M059J (cell line): ENCODE measurements around the gene C17orf67. TPM values are rescaled to one million over a fixed set of nuclear protein-coding genes. Genes with fewer than 3 reads are reported as not detected.

Experiments used
- DNase-seq: peaks from one replicate; pipeline ENCODE4 v3.0.0-alpha.2; 2012; ENCODE audit warnings: low read depth
- total RNA-seq: library from RNA; depleted of rRNA; stranded (reverse); fragments of >200 nt; shearing (Covaris generic); gene quantifications from 2 replicates; pipeline ENCODE4 v1.2.3, GENCODE V29; 2014

The C17orf67 gene
- total RNA-seq, 1 experiment from 2014 or later = 0.32 TPM

DNA sequence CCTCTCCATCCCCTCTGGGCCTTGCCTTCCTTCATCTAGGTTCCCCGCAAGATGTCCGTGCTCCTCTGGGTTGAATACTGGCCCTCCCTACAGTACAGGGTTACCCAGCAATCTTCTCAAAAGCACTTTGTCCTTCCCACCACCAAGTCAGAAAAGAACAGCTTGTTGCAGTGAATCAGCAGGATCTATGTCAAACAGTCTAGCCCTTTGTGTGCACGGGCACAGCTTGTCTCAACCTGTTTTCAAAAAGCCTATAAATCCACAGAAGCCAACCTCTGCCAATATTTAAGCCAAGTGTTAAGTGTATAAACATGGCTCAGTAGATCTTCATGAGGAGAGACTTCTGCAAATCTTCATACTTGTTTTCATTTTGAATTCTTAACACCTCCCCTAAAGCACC is 25.2 kb downstream of the C17orf67 start:
- no peak for DNase-seq

DNA sequence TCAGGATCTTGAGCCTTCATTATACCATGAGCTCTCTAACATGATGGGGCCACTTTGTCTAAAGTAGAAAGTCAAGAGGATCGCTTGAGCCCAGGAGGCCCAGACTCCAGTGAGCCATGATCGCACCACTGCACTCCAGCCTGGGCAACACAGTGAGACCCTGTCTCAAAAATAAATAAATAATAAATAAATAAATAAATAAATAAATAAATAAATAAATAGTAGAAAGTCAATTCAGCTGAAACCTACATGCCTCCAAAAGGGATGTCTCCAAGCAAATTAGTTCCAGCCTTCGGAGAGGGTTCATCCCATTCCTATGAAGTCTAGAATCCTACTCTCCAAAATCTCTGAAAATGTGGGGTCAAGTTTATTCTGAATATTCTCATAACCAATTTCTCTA is 26.0 kb downstream of the C17orf67 start:
- DNase-seq = no peak

DNA sequence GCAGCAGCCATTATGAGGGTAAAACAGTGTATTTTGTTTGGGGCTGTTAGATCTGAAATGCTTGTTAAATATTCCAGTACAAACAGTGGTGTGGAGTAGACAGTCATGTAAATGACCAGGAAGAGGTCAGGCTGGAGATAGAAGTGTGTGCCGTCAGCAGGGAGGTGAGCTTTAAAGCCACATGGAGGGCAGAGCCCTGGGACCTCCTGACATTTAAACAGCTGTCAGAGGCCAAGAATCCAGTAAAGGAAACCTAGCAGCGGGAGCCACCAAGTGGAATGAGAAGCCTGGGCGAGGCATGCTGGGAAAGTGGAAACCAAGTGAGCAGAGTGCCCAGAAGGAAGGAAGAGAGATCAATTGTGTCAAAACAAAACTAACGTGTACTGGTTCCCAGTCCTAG is 26.8 kb downstream of the C17orf67 start:
- no peak for DNase-seq

DNA sequence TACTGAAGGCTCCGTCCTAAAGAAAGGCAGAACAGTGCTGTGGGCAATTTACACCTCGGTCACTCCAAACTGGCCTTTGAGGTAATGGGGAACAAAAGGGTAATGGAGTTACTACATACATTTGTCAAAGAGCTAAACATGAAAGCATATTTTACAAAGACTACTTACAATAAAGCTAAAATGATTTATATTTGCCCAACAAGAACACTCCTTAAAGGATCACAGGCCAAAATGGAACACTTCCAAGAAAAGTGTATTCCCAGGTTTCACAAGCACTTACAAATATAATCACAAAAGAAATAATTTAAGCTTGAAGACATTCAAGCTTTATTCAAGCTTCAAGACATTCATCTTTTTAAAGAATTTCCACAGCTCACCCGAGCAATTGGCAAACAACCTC is 29.3 kb downstream of the C17orf67 start:
- no peak for DNase-seq

DNA sequence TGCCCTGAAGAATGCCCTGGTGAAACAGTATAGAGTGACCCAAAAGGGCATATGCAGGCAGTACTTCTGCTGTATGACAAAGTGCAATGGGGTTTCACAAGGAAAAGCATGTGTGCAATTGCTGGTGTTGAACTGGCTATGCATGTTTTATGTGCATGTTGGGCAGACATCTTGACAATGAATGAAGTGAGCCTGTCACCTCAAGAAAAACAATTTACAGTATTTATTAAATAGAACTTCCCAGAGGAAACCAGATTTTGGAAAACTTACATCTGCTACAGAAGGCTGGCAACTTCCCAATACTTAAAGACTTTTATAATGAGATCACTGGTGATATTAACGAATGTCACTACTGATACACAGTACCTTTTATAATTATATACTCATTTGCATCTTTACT is 30.6 kb downstream of the C17orf67 start:
- DNase-seq = no peak

DNA sequence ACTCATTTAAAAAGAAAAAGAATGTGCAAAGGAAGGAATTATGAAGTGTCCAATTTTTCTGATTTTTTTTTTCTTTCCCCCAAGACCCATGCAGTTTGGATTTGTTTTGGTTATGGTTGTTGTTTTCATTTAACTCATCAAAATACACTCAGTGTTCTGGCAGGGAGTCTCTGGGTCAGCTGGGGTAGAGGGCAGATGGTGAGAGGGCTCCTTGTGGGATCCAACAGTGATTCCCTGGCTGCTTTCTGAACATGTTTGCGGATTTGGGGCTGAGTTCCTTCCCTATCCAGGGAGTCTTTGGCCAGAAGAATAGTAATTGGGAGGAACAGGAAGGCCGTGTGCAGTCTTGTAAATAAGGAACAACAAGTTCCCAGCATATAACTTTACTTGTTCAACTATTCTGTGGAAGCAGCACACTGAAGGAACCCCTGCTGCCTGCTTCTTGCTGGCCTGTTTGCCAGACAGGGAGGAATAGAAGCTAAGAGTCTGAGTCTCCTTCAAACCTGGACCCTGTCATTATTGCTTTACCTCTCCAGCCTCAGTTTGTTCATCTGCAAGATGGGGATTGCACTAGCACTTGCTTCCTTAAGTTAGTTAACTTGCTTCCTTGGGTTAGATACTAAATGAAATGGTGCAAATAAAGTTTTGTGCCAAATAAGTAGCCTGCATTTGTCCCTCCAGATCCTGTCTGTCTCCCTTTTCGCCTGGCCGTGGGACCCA is 32.1 kb downstream of the C17orf67 start:
- DNase-seq = no peak

DNA sequence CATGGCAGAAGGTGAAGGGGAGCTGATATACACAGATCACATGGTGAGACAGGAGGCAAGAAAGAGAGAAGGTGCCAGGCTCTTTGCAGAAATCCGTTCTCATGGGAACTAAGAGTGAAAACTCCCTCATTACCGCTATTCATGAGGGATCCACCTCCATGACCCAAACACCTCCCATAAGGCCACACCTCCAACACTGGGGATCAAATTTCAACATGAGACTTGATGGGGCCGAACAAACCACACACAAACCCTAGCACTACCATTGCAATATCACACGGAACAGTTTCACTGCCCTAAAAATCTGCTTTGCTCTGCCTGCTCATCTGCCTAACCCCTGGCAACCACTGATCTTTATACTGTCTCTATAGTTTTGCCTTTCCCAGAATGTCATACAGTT is 34.8 kb downstream of the C17orf67 start:
- DNase-seq = peak; percentile 36

DNA sequence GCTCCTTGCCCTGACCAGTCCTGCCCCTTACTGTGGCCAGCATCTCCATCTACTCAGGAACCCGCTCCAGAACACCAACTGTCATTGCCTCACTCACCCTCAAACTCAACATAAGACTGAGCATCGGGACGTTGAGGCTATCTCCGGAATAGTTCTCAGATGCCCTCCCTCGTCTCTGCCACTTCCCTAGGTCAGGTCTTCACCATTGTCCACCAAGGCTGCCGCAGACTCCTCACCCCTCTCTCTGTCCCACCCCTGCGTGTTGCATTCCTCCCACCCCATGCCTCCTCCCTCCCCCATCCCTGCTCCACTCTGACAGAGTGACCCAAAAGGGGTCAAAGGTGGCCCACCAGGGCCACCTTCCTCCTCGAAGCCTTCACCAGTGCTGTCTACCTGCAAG is 37.2 kb downstream of the C17orf67 start:
- DNase-seq = no peak

DNA sequence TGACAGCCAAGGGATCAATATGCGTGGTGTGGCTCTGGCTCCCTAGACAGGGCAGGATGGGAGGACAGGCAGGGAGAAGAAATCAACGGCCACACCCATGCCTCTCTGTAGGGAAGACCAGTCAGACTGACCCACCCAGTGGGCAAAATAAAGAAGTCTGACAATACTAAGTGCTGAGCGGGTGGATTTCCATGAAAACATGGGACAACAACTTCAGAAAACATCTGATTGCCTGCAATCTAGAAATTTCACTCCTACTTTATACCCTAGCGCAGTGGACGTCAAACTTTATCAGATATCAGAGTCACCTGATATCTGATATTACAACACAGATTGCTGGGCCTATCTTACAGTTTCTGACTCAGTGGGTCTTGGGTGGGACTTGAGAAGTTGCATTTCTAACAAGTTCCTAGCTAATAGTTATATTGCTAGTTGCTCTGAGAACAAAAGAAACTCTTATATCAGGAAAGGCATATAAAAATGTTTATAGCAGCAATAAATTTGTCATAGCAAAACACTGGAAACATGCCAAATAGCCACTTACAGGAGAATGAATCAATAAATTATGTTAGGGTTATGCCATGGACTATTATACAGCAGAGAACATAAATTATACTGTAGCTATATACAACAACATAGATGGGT is 38.4 kb downstream of the C17orf67 start:
- no peak for DNase-seq

DNA sequence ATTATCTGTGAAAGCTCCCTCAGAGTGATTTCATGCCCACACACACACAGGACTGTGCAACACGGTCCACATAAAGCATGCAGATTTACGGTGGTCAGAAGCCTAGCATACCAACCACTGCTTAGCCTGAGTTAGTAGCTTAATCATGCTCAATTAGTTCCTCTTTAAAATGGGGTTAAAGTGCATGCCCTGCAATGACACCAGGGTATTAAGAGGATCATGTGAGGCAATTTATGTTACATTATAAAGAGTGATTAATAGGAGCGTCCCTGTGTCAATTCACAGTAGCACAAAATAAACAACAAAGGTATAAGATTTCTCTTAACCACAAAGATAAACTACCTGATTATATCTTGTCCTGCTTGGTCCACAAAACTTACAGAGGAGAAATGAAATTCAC is 39.8 kb downstream of the C17orf67 start:
- peak; percentile 18 for DNase-seq

DNA sequence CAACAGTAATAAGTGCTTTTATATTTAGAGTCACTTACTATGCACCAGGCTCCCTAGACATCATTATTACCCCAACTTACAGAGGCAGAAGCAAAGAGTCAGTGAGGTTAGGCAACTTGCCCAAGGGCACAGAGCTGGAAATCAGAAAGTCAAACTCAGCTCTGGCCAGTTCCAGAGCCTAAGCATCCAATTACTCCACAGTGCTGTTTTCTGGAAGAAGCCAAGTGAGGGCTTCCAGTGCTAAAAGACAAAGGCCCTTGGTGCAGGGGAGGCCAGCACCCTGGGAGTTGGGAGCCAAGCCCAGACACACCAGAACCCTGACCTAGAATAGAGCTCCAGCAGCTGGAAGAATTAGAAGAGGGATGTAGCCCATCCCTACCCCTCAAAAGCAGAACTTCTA is 40.2 kb downstream of the C17orf67 start:
- DNase-seq = no peak

DNA sequence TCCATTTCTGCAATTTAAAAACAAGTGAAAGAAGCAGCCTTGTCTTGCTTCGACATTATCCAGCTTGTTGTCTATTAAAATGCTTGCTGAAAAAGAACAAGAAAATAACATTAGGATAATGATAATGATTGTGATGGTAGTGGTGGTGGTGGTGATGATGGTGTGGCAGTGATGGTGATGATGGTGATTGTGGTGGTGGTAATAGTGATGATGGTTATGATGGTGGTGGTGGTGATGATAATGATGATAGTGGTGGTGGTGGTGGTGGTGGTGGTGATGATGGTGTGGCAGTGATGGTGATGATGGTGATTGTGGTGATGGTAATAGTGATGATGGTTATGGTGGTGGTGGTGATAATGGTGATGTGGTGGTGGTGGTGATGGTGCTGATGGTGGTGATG is 41.5 kb downstream of the C17orf67 start:
- no peak for DNase-seq

DNA sequence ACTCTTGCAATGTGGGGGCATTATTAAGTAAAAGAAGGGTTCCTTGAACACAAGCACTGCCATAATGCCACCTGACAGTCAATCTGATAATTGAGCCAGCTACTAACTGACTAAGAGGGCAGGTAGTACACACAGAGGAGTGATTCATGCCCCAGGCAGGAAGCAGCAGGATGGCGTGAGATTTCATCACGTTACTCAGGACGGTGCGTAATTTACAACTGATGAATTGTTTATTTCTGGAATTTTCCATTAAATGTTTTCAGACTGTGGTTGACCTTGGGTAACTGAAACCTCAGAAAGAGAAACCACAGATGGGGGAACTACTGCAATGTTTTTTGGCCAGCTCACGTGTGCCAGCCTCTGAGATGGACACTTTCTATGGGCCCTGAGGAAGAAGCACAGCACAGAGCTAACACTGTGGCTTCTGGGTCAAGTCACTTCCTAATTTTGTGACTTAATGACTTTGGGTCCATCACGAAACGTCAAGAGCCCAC is 46.7 kb downstream of the C17orf67 start:
- peak; percentile 98 for DNase-seq

DNA sequence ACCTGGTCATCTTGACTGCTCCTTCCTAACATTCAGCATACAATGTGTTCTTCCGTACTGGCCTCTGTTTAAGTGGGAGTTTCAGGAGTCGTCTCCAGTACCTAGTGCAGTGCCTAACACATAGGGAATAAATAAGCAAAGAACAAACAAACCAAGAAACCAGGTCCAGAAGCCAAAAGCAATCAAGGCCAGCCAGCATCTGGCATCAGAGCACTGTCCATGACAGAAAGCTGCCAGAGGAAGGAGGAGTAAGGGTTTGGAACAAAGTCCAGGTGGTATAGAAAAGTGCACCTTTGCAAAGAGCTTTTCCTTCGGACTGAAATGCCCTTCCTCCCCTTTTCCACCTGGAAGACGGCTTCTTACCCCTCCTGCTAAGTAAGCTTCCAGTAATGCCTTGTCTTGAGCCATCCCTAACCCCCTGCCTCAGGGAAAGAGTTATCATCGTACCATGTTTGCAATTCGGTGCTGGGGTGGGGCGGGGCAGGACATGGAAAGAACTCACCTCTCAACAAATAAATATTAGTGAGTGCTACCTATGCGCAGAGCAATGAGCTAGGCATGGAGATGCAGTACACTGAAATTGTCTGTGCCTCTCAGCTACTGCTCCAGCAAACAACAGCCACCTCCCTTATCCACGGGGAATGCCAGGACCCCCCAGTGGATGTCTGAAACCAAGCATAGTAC is 47.6 kb downstream of the C17orf67 start:
- DNase-seq = no peak

DNA sequence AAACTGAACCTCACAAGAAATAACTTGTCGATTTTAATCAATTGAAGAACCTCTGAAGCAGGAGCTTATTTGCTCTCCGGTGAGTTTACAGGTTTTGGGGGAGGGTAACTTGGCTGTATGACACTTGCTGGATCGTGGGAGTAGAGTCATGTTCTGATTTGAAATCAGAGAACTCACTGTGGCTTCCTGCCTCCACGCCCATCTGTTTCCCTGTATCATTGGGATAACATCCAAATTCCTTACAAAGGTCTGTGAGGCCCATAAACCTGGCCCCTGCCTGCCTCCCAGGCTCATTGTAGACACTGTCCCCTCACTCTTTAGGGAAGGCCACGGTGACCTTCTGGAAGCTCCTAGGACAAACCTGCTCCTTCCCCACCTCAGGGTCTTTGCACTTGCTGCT is 48.3 kb downstream of the C17orf67 start:
- DNase-seq = peak; percentile 64

DNA sequence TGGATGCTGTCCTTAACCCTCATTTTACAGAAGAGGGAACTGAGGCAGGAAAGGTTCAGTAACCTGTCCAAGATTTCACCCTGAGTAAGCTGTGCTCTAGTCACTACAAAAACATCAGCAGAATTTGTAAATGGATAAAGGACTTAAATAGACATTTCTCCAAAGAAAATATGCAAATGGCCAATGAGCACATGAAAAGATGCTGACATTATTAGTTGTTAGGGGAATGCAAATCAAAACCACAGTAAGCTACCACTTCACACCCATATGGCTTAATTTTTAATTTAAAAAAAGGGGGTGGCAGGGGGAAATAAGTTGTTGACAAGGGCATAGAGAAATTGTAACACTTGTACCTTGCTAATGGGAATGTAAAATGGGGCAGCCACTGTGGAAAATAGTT is 51.4 kb downstream of the C17orf67 start:
- DNase-seq = no peak

DNA sequence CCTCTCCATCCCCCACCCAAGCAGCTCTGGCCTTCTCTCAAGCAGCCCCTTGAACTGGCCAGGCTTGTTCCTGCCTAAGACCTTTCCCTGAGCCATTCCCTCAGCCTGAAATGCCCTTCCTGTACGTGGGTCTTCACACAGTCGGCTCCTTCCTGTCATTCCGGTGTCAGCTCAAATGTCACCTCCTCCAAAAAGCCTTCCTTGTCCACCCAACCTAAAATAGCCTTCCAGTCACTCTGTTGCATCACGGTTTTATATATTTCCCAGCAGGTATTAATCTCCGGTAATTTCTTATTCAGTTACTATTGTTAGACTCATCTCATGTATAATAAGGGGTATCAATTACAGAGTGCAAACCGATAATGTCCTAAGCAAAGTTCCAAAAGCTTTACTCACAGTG is 51.8 kb downstream of the C17orf67 start:
- no peak for DNase-seq

DNA sequence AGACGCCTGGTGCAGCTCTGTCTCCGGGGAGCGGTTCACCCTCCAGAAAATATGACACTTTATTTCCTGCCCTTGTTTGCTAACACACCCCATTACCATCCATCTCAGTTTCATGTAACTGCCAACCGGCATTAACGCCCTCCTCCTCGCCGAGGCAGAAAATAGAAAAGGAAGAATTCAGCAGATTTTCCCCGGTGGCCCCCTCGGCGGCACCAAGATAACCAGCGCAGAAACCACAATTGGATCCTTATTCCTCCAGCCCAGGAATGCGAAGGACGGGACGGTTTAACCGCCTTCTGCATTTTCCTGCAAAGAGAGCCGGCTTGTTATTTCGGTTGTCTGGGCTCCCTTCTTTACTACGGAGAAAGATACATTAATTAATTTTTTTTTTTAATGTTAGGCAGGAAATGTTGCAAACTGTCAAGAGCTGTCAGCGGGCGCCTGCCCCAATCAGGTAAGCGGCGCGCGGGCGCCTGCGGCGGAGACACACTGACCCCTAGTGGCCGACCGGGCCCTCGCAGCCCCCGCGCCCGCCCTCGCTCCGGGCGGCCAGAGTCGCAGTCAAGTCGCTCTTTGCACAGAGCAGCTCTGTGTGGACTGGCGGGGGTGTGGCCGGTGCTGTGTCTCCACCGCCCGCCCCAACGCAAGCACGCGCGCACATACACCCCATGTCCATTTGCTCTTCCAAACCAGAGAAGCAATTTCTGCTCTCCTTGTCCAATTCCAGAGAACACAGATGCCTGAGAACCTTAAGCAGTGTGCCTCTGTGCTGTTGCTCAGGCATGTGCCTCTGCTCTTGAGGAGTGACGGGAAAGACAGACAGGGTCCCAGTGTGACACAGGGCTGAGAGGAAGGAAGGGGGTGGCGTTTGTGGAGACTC is 53.6 kb downstream of the C17orf67 start:
- DNase-seq = peak; percentile 63

DNA sequence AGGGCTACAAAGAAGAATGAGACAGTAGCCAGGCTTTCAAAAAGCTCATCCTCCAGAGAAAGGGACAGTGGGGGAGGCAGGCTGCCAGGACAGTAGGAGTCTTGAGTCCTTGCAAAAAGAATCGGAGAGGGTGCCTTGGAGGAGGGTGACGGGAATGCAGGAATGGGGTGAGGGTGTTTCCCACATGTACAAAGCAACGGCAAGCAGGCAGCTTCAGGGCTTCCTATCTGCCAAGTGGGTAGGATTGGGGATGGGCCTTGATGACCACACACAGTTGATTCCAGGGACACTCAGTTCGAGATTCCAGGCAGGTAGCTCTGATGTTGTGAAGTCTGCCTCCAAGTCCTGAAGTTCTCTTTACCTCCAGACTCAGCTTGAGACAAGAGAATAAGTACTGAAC is 54.4 kb downstream of the C17orf67 start:
- no peak for DNase-seq

DNA sequence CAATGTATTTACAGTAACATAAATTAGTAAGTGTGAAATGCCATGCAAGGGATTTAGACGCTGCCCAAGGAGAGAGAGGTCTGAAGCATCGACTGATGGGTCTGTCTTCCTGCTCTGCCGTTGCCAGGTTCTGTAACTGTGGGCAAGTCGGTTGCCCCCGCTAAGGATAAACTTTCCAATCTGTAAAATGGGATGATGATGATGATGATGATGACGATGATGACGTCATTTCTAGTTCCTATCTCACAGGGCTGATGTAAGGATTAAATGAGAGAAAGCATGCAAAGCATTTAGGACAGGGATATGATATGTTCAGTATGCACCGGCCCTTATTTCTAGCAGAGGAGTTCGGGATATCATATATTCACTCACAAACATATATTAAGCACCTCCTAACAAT is 54.8 kb downstream of the C17orf67 start:
- DNase-seq = no peak

DNA sequence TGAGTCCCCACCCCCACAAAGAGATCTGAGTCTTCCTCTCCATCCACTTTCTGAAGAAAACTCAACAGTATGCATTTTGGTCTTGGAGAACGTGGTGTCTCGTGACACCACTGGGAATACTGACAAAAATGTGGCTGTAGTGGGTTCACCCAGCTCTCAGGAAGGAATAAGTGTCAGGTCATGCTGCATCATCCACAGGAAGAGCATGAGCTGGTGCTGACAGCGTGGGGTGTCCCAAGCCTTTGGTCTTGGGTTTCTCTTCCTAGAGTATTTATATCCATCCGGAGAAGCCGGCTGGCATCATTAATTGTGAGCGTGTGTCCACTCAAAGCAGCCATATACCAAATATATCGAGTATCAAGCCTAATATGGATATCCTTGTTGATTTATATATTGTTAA is 55.9 kb downstream of the C17orf67 start:
- no peak for DNase-seq

DNA sequence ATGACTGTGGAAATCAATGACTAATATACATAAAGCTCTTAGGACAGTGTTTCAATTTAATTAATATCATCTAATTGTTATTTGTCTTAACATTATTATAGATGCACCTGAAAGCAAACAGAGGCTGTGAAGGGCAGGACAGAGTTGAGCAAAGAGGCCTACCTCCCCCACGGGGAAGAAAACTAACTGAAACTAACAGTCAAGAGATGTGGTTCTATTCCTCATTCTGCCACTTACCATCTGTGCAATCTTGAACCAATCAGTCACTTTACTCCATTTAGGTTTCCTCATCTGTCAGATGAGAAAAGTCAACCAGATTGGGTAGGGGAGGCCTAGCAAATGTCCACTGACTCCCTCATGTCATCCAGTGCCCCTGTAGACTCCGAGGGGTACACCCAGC is 59.1 kb downstream of the C17orf67 start:
- DNase-seq = no peak
